HG02938 (cell line): ENCODE data around the gene CELF4.

ENCODE experiments used
- ATAC-seq: cut with Tn5 transposase; IDR thresholded peaks from one replicate; pipeline ENCODE4 v1.9.1; 2021; ENCODE audit warnings: mild to moderate bottlenecking, moderate library complexity; ENCODE audit not compliant: unreplicated experiment

CELF4 gene

GRCh38 chr18:37548679-37549289 is 16.8 kb downstream of the CELF4 start:
- no peak for ATAC-seq

- ATAC-seq, result no peak
Measured at GRCh38 chr18:37547196-37547827, 18.3 kb downstream of the CELF4 start.

- no peak for ATAC-seq
Measured at GRCh38 chr18:37546651-37547050, 18.9 kb downstream of the CELF4 start.

- ATAC-seq, result no peak
Measured at GRCh38 chr18:37546272-37546537, 19.4 kb downstream of the CELF4 start.

- ATAC-seq, result no peak
Measured at GRCh38 chr18:37545461-37546271, 19.9 kb downstream of the CELF4 start.

- ATAC-seq, result no peak
Measured at GRCh38 chr18:37544713-37545112, 20.9 kb downstream of the CELF4 start.

GRCh38 chr18:37544217-37544616 is 21.4 kb downstream of the CELF4 start:
- ATAC-seq, result no peak

- ATAC-seq, result no peak
Measured at GRCh38 chr18:37543321-37543720, 22.3 kb downstream of the CELF4 start.

GRCh38 chr18:37541517-37541916 is 24.1 kb downstream of the CELF4 start:
- no peak for ATAC-seq

GRCh38 chr18:37540424-37541138 is 25.0 kb downstream of the CELF4 start:
- ATAC-seq, result no peak

- no peak for ATAC-seq
Measured at GRCh38 chr18:37539236-37539635, 26.4 kb downstream of the CELF4 start.

- no peak for ATAC-seq
Measured at GRCh38 chr18:37538526-37539205, 26.9 kb downstream of the CELF4 start.

GRCh38 chr18:37537868-37538525 is 27.6 kb downstream of the CELF4 start:
- ATAC-seq, result peak; percentile 68

- ATAC-seq, result no peak
Measured at GRCh38 chr18:37536656-37537055, 28.9 kb downstream of the CELF4 start.

GRCh38 chr18:37535968-37536367 is 29.6 kb downstream of the CELF4 start:
- ATAC-seq, result no peak

- no peak for ATAC-seq
Measured at GRCh38 chr18:37534627-37535026, 31.0 kb downstream of the CELF4 start.

- no peak for ATAC-seq
Measured at GRCh38 chr18:37533647-37534584, 31.7 kb downstream of the CELF4 start.

- ATAC-seq, result no peak
Measured at GRCh38 chr18:37532917-37533316, 32.7 kb downstream of the CELF4 start.

GRCh38 chr18:37529863-37530262 is 35.7 kb downstream of the CELF4 start:
- ATAC-seq, result peak; percentile 89
